ENCODE data around the gene KRTAP10-11. TPM values are rescaled to one million over a fixed set of nuclear protein-coding genes. Genes with fewer than 3 reads are reported as not detected.

KRTAP10-11 gene
- polyA plus RNA-seq, 2 of the 4 experiments (the other 2 are of a cell fraction): not detected

DNA sequence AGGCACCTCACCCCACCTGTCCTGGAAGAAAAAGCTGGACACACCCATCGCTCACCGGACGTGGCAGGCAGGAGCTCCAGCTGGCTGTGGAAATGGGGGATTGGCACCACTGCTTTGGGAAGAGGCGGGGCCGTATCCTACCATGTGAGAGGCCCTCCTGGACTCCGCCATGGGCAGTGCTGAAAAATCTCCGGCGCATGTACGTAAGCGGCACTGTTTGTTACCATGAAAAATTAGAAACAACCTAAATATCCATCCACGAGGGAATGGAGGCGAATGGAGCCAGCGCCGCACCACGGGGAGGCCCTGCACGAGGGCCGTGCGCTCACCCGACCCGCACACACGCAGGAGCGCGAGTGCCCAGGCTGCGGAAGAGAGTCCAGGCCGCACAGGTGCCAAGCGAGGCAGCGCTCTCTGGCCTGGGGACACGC is 31.2 kb upstream of the KRTAP10-11 start:
- WGBS (ENCODE audit: missing lambda C conversion rate): 68% methylated on average over 23 of the region's 28 CpGs
- no peak for FAIRE-seq
- H3K9me3 ChIP-seq: peaks cover 5% of the 10 kb centered on the region; the same call in 1 of the 3 replicates
- ATAC-seq: no peak
- DNase-seq (ENCODE audit: low read depth in 1 of 2, low spot score in 1 of 2): no peak
- no peak overlapping the region for H3K27ac ChIP-seq
- no peaks in the 10 kb centered on the region for H3K4me1 ChIP-seq
- no peak for TF ChIP-seq MYC (IDR thresholded peaks at IDR 0.05; ENCODE audit: borderline replicate concordance, low read length)
- ChIA-PET POLR2A (no interaction called here), CTCF (interaction anchor here (0.6 kb wide), 2 partner anchors 24 to 62 kb away, joined by 3 to 5 read pairs; no protein-coding TSS in a partner anchor)
- H3K4me3 ChIP-seq: no peak overlapping the region
- no peak overlapping the region for H3K4me2 ChIP-seq

DNA sequence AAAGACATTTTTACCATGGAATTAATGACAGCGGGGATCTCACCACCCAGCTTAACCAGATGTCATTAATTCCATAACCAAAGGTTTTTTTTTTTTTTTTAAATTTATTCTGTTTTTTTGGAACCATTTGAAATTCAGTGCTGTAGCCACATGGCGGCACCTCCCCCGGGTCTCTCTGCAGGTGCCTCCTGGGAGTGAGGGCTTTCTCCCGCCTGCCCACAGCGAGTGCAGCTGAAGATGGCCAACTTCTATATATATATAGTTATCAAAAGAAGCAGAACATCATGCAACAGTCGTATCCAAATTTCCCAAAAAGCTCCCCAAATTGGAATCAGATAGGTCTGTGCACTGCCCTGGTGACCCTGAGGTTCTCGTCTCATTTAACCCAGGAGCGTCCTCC is 30.7 kb upstream of the KRTAP10-11 start:
- ChIA-PET CTCF (interaction anchor here (0.6 kb wide), 2 partner anchors 24 to 61 kb away, joined by 3 to 5 read pairs; no protein-coding TSS in a partner anchor), POLR2A (no interaction called here)
- no peak overlapping the region for H3K4me2 ChIP-seq
- H3K4me3 ChIP-seq: no peak overlapping the region
- DNase-seq (ENCODE audit: low read depth in 1 of 2, low spot score in 1 of 2): no peak
- ATAC-seq: no peak
- WGBS (ENCODE audit: missing lambda C conversion rate): 8% methylated on average over 7 of the region's 8 CpGs
- H3K4me1 ChIP-seq: no peaks in the 10 kb centered on the region
- no peak for FAIRE-seq
- no peak overlapping the region for H3K27ac ChIP-seq
- 0 out of 3 replicates have a peak, but pooled peaks cover 2% of the 10 kb centered on the region for H3K9me3 ChIP-seq
- TF ChIP-seq MAFK (IDR thresholded peaks at IDR 0.05; ENCODE audit: partially characterized antibody) (no peak), CBX2 (IDR thresholded peaks at IDR 0.05; ENCODE audit: borderline replicate concordance, low read depth) (no peak), GATA3 (IDR thresholded peaks at IDR 0.05; ENCODE audit: borderline replicate concordance) (no peak), BHLHE40 (IDR thresholded peaks at IDR 0.05; ENCODE audit: low read depth, low read length) (no peak), FOSB (CRISPR knock-in tag; IDR thresholded peaks at IDR 0.05) (no peak), POLR2AphosphoS2 (conservative IDR thresholded peaks at IDR 0.05; ENCODE audit: low read length) (no peak), CEBPB (IDR thresholded peaks at IDR 0.05) (no peak), EHF (CRISPR knock-in tag; IDR thresholded peaks at IDR 0.05) (no peak), ZNF302 (CRISPR knock-in tag; IDR thresholded peaks at IDR 0.05) (no peak), NPAS2 (CRISPR knock-in tag; IDR thresholded peaks at IDR 0.05; ENCODE audit: borderline replicate concordance) (no peak), HOXB5 (CRISPR knock-in tag; IDR thresholded peaks at IDR 0.05) (no peak), RFX5 (IDR thresholded peaks at IDR 0.05) (no peak)
- TF ChIP-seq, protein P1, sequence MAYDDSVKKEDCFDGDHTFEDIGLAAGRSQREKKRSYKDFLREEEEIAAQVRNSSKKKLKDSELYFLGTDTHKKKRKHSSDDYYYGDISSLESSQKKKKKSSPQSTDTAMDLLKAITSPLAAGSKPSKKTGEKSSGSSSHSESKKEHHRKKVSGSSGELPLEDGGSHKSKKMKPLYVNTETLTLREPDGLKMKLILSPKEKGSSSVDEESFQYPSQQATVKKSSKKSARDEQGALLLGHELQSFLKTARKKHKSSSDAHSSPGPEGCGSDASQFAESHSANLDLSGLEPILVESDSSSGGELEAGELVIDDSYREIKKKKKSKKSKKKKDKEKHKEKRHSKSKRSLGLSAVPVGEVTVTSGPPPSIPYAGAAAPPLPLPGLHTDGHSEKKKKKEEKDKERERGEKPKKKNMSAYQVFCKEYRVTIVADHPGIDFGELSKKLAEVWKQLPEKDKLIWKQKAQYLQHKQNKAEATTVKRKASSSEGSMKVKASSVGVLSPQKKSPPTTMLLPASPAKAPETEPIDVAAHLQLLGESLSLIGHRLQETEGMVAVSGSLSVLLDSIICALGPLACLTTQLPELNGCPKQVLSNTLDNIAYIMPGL (CRISPR knock-in tag; IDR thresholded peaks at IDR 0.05; ENCODE audit: borderline replicate concordance): no peak
- TF ChIP-seq, protein P2, sequence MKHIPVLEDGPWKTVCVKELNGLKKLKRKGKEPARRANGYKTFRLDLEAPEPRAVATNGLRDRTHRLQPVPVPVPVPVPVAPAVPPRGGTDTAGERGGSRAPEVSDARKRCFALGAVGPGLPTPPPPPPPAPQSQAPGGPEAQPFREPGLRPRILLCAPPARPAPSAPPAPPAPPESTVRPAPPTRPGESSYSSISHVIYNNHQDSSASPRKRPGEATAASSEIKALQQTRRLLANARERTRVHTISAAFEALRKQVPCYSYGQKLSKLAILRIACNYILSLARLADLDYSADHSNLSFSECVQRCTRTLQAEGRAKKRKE (CRISPR knock-in tag; IDR thresholded peaks at IDR 0.05; ENCODE audit: low read depth): no peak
- TF ChIP-seq, protein P3, sequence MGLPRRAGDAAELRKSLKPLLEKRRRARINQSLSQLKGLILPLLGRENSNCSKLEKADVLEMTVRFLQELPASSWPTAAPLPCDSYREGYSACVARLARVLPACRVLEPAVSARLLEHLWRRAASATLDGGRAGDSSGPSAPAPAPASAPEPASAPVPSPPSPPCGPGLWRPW (IDR thresholded peaks at IDR 0.05): no peak
- TF ChIP-seq, protein P4, sequence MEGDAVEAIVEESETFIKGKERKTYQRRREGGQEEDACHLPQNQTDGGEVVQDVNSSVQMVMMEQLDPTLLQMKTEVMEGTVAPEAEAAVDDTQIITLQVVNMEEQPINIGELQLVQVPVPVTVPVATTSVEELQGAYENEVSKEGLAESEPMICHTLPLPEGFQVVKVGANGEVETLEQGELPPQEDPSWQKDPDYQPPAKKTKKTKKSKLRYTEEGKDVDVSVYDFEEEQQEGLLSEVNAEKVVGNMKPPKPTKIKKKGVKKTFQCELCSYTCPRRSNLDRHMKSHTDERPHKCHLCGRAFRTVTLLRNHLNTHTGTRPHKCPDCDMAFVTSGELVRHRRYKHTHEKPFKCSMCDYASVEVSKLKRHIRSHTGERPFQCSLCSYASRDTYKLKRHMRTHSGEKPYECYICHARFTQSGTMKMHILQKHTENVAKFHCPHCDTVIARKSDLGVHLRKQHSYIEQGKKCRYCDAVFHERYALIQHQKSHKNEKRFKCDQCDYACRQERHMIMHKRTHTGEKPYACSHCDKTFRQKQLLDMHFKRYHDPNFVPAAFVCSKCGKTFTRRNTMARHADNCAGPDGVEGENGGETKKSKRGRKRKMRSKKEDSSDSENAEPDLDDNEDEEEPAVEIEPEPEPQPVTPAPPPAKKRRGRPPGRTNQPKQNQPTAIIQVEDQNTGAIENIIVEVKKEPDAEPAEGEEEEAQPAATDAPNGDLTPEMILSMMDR (IDR thresholded peaks at IDR 0.05): no peak
- TF ChIP-seq, protein P5, sequence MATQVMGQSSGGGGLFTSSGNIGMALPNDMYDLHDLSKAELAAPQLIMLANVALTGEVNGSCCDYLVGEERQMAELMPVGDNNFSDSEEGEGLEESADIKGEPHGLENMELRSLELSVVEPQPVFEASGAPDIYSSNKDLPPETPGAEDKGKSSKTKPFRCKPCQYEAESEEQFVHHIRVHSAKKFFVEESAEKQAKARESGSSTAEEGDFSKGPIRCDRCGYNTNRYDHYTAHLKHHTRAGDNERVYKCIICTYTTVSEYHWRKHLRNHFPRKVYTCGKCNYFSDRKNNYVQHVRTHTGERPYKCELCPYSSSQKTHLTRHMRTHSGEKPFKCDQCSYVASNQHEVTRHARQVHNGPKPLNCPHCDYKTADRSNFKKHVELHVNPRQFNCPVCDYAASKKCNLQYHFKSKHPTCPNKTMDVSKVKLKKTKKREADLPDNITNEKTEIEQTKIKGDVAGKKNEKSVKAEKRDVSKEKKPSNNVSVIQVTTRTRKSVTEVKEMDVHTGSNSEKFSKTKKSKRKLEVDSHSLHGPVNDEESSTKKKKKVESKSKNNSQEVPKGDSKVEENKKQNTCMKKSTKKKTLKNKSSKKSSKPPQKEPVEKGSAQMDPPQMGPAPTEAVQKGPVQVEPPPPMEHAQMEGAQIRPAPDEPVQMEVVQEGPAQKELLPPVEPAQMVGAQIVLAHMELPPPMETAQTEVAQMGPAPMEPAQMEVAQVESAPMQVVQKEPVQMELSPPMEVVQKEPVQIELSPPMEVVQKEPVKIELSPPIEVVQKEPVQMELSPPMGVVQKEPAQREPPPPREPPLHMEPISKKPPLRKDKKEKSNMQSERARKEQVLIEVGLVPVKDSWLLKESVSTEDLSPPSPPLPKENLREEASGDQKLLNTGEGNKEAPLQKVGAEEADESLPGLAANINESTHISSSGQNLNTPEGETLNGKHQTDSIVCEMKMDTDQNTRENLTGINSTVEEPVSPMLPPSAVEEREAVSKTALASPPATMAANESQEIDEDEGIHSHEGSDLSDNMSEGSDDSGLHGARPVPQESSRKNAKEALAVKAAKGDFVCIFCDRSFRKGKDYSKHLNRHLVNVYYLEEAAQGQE (IDR thresholded peaks at IDR 0.05): no peak
- TF ChIP-seq, protein P6, sequence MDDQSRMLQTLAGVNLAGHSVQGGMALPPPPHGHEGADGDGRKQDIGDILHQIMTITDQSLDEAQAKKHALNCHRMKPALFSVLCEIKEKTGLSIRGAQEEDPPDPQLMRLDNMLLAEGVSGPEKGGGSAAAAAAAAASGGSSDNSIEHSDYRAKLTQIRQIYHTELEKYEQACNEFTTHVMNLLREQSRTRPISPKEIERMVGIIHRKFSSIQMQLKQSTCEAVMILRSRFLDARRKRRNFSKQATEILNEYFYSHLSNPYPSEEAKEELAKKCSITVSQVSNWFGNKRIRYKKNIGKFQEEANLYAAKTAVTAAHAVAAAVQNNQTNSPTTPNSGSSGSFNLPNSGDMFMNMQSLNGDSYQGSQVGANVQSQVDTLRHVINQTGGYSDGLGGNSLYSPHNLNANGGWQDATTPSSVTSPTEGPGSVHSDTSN (IDR thresholded peaks at IDR 0.05): no peak
- TF ChIP-seq, protein P7, sequence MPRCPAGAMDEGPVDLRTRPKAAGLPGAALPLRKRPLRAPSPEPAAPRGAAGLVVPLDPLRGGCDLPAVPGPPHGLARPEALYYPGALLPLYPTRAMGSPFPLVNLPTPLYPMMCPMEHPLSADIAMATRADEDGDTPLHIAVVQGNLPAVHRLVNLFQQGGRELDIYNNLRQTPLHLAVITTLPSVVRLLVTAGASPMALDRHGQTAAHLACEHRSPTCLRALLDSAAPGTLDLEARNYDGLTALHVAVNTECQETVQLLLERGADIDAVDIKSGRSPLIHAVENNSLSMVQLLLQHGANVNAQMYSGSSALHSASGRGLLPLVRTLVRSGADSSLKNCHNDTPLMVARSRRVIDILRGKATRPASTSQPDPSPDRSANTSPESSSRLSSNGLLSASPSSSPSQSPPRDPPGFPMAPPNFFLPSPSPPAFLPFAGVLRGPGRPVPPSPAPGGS (IDR thresholded peaks at IDR 0.05): no peak

All from A549 (cell line).